Endothelial cell of umbilical vein (primary cell): ENCODE results near the gene IL24. TPM values are rescaled to one million over a fixed set of nuclear protein-coding genes. Genes with fewer than 3 reads are reported as not detected.

Experiments
- BruUV-seq: library from RNA; stranded (reverse); fragments of 400-500 nt; replicated peaks from 2 replicates; lab custom pipeline; 2021; lab: Mats Ljungman, UMichigan
- CTCF ChIA-PET: fragments of 300-600, 350-600 bp; sonication (Branson Sonifier 250); formaldehyde crosslinking; loops from one replicate; lab custom pipeline; 2021; ENCODE audit warnings: antibody characterized with exemption, inconsistent platforms; lab: Charles Lee
- POLR2A ChIA-PET: fragments of 300-600, 350-600 bp; sonication (Branson Sonifier 250); formaldehyde crosslinking; loops from one replicate; lab custom pipeline; 2021; ENCODE audit warnings: antibody characterized with exemption, inconsistent platforms; lab: Charles Lee
- DNase-seq: peaks from one replicate; pipeline ENCODE4 v3.0.0-alpha.2; 2011; ENCODE audit warnings: low read depth, low spot score
- FAIRE-seq: peaks from 2 replicates; lab custom pipeline; 2011; peaks lifted over from hg19 to GRCh38; lab: Jason Lieb, UNC
- H2AFZ ChIP-seq: 2 replicates; pipeline ENCODE4 v1.6.0; 2012; ENCODE audit warnings: low read depth, low read length, control low read depth, inconsistent platforms
- H3K27ac ChIP-seq: 2 replicates; pipeline ENCODE4 v1.5.1; 2011; ENCODE audit warnings: low read depth, mild to moderate bottlenecking, control low read depth, low read length, moderate library complexity; ENCODE audit not compliant: insufficient read depth
- H3K27me3 ChIP-seq, 2 experiments: 2 replicates each; pipeline versions ENCODE4 v1.6.0 to v1.6.1; 2011; ENCODE audit warnings: low read length in 2 of 2, mixed read lengths in 1 of 2; ENCODE audit not compliant: control insufficient read depth in 2 of 2, insufficient read depth in 2 of 2
- H3K36me3 ChIP-seq, 2 experiments: 2 replicates in 1 of 2; 3 replicates in 1 of 2; pipeline ENCODE4 v1.5.1; 2011; ENCODE audit warnings: low read length in 2 of 2, mild to moderate bottlenecking in 1 of 2, moderate library complexity in 1 of 2; ENCODE audit not compliant: control insufficient read depth in 2 of 2, insufficient read depth in 2 of 2; ENCODE audit errors: extremely low read depth in 1 of 2
- H3K4me1 ChIP-seq: 3 replicates; pipeline ENCODE4 v1.5.1; 2011; ENCODE audit warnings: mild to moderate bottlenecking, low read length; ENCODE audit not compliant: control insufficient read depth, insufficient read depth; ENCODE audit errors: extremely low read depth
- H3K4me2 ChIP-seq: 2 replicates; pipeline ENCODE4 v1.6.1; 2011; ENCODE audit warnings: low read length, control low read depth, mixed read lengths; ENCODE audit not compliant: insufficient read depth
- H3K4me3 ChIP-seq, 3 experiments: fragments of 200-600 bp in 1 of 3; sonication (generic), shearing (Covaris generic) in 1 of 3; replicated peaks in 1 of 3; 2 replicates each; pipeline ENCODE4 v1.5.1; 2011 to 2016; ENCODE audit warnings: control low read depth in 3 of 3, low read length in 3 of 3, mild to moderate bottlenecking in 2 of 3, inconsistent platforms in 1 of 3, low read depth in 1 of 3, moderate library complexity in 1 of 3; ENCODE audit not compliant: insufficient read depth in 1 of 3
- H3K79me2 ChIP-seq: 2 replicates; pipeline ENCODE4 v1.6.0; 2012; ENCODE audit warnings: low read length, inconsistent platforms; ENCODE audit not compliant: control insufficient read depth, insufficient read depth
- H3K9ac ChIP-seq: replicated peaks from 2 replicates; pipeline ENCODE3; 2011; ENCODE audit warnings: low read length, control low read depth; ENCODE audit not compliant: insufficient read depth; ENCODE audit errors: extremely low read depth
- H3K9me1 ChIP-seq: replicated peaks from 3 replicates; pipeline ENCODE4 v1.6.0; 2011; ENCODE audit warnings: mild to moderate bottlenecking, low read length; ENCODE audit not compliant: control insufficient read depth, insufficient read depth; ENCODE audit errors: extremely low read depth
- H3K9me3 ChIP-seq: replicated peaks from 2 replicates; pipeline ENCODE4 v1.5.1; 2012; ENCODE audit warnings: low read length, inconsistent platforms; ENCODE audit not compliant: control insufficient read depth, insufficient read depth
- H4K20me1 ChIP-seq: replicated peaks from 2 replicates; pipeline ENCODE3; 2011; ENCODE audit warnings: mild to moderate bottlenecking, low read length; ENCODE audit not compliant: control insufficient read depth, insufficient read depth; ENCODE audit errors: extremely low read depth
- CTCF ChIP-seq, 2 donors: IDR thresholded peaks; 1 replicate in 1 of 2; 2 replicates in 1 of 2; pipeline ENCODE4 v1.5.1; 2011; ENCODE audit warnings: low read length in 2 of 2, mild to moderate bottlenecking in 2 of 2, moderate library complexity in 2 of 2, control low read depth in 1 of 2, inconsistent platforms in 1 of 2, low read depth in 1 of 2; ENCODE audit not compliant: insufficient read depth in 1 of 2; ENCODE audit errors: extremely low read depth in 1 of 2
- EZH2 ChIP-seq: IDR thresholded peaks from 2 replicates; pipeline ENCODE4 v1.6.1; 2012; ENCODE audit warnings: borderline replicate concordance, low read depth, mild to moderate bottlenecking, moderate library complexity, low read length, inconsistent platforms; ENCODE audit not compliant: severe bottlenecking
- FOS ChIP-seq: IDR thresholded peaks from 2 replicates; pipeline ENCODE4 v1.6.1; 2011; ENCODE audit warnings: mild to moderate bottlenecking, low read length, moderate library complexity, borderline replicate concordance; ENCODE audit not compliant: insufficient read depth
- GATA2 ChIP-seq: IDR thresholded peaks from 2 replicates; pipeline ENCODE4 v1.7.0; 2011; ENCODE audit warnings: low read depth, mild to moderate bottlenecking, moderate library complexity, mixed read lengths, low read length; ENCODE audit not compliant: insufficient read length, insufficient read depth
- JUN ChIP-seq: IDR thresholded peaks from 2 replicates; pipeline ENCODE4 v1.6.1; 2011; ENCODE audit warnings: borderline replicate concordance, low read depth; ENCODE audit not compliant: insufficient read length, insufficient read depth
- MAX ChIP-seq: IDR thresholded peaks from 2 replicates; pipeline ENCODE4 v1.6.1; 2011; ENCODE audit not compliant: insufficient read depth, insufficient read length
- MYC ChIP-seq: IDR thresholded peaks from one replicate; pipeline ENCODE4 v1.6.1; 2011; ENCODE audit warnings: mild to moderate bottlenecking, low read depth, low read length
- POLR2A ChIP-seq: IDR thresholded peaks from 2 replicates; pipeline ENCODE4 v1.6.1; 2012; ENCODE audit warnings: low read depth, mild to moderate bottlenecking, control low read depth, low read length
- POLR2AphosphoS5 ChIP-seq: IDR thresholded peaks from 2 replicates; pipeline ENCODE4 v1.6.1; 2012; ENCODE audit warnings: low read depth, mild to moderate bottlenecking, control low read depth, low read length, moderate library complexity; ENCODE audit not compliant: insufficient read depth
- dilution Hi-C: fragments of 300-500 bp; cut with MboI; formaldehyde crosslinking; loops from one replicate; pipeline ENCODE4 v1.15.0; 2019; ENCODE audit warnings: low sequenced_read_pairs; ENCODE audit not compliant: extremely low pct_ligation_motif_present
- intact Hi-C: fragments of 100-400 bp; cut with micrococcal nuclease; formaldehyde crosslinking; loops from one replicate; pipeline ENCODE4 v1.10.0; 2022
- polyA plus RNA-seq, 4 experiments: library from polyadenylated mRNA; depleted of rRNA in 3 of 4; stranded (reverse) in 3 of 4; unstranded in 1 of 4; fragments of >200 nt; gene quantifications; 2 replicates each; pipeline versions ENCODE4 v1.2.1 to v1.2.3, GENCODE V29; 2011 to 2012; ENCODE audit warnings: missing spikeins in 1 of 4
- total RNA-seq: library from RNA; stranded (reverse); gene quantifications from 2 replicates; pipeline ENCODE4 v1.2.3, GENCODE V29; 2021

IL24 gene
- total and polyA plus RNA-seq, 2 donors (not counting 3 experiments of a cell fraction or from before 2014, with no cell fraction given), result not detected

GRCh38 chr1:206847946-206848345, 49.3 kb upstream of the IL24 start:
- Histone ChIP-seq H3K9me3 (no peaks in the 10 kb centered on the region), H3K4me2 (no peak overlapping the region), H3K27me3 (peaks cover 0 to 3% of the 10 kb centered on the region in 2 experiments), H3K36me3 (no peaks in the 10 kb centered on the region), H3K27ac (no peak overlapping the region), H3K9me1 (no peaks in the 10 kb centered on the region), H3K4me3 (no peak overlapping the region), H2AFZ (no peak overlapping the region), H3K4me1 (no peaks in the 10 kb centered on the region), H3K79me2 (no peaks in the 10 kb centered on the region), H3K9ac (no peak overlapping the region), H4K20me1 (no peaks in the 10 kb centered on the region)
- ChIA-PET CTCF (interaction anchor here (0.6 to 1.2 kb wide), 3 partner anchors 13 to 562 kb away, joined by 3 to 4 read pairs (median 3); partner anchors contain the start of gene DYRK3), POLR2A (no interaction called here)
- FAIRE-seq (no peak), DNase-seq (no peak)
- intact Hi-C loops (no loop called here), dilution Hi-C loops (no loop called here)
- no peak for TF ChIP-seq CTCF (IDR thresholded peaks at IDR 0.05; ENCODE audit: extremely low read depth in 1 of 2, insufficient read depth in 1 of 2, low read depth in 1 of 2, low read length in 2 of 2)
- no peak for TF ChIP-seq MYC
- no peak for TF ChIP-seq JUN
- TF ChIP-seq EZH2, result no peak
- TF ChIP-seq POLR2AphosphoS5, result no peak
- BruUV-seq, result no TSS peak

GRCh38 chr1:206850401-206850800, 46.8 kb upstream of the IL24 start:
- H3K27me3 ChIP-seq, result peaks cover 0 to 3% of the 10 kb centered on the region in 2 experiments
- no peaks in the 10 kb centered on the region for H3K36me3 ChIP-seq
- no peak overlapping the region for H3K9ac ChIP-seq
- ChIA-PET CTCF (no interaction called here), POLR2A (no interaction called here)
- DNase-seq, result no peak
- no peak overlapping the region for H3K4me3 ChIP-seq
- dilution Hi-C loops, result no loop called here
- no peaks in the 10 kb centered on the region for H3K4me1 ChIP-seq
- no peak for FAIRE-seq
- H3K79me2 ChIP-seq, result no peaks in the 10 kb centered on the region
- H2AFZ ChIP-seq, result no peak overlapping the region
- no peaks in the 10 kb centered on the region for H4K20me1 ChIP-seq
- no peak overlapping the region for H3K4me2 ChIP-seq
- no peak overlapping the region for H3K27ac ChIP-seq
- H3K9me3 ChIP-seq, result no peaks in the 10 kb centered on the region
- intact Hi-C loops, result no loop called here
- BruUV-seq, result no TSS peak
- no peaks in the 10 kb centered on the region for H3K9me1 ChIP-seq
- TF ChIP-seq MYC, result no peak
- no peak for TF ChIP-seq POLR2A
- no peak for TF ChIP-seq GATA2
- no peak for TF ChIP-seq MAX
- TF ChIP-seq EZH2, result no peak
- no peak for TF ChIP-seq CTCF (IDR thresholded peaks at IDR 0.05; ENCODE audit: extremely low read depth in 1 of 2, insufficient read depth in 1 of 2, low read depth in 1 of 2, low read length in 2 of 2)
- TF ChIP-seq POLR2AphosphoS5, result no peak
- TF ChIP-seq JUN, result no peak
- TF ChIP-seq FOS, result no peak
